Nephron progenitor cell (in vitro differentiated cells): ENCODE results near the gene WDR88.
A peak's percentile ranks its signal among the peaks of the same experiment; 100 is the strongest.

Experiments
- DNase-seq: peaks from one replicate; pipeline ENCODE4 v3.0.0; 2021
- H3K27ac Mint-ChIP-seq: 2 replicates; pipeline ENCODE4 v1.8.0; 2021; ENCODE audit warnings: mild to moderate bottlenecking, moderate library complexity, mixed read lengths
- H3K27me3 Mint-ChIP-seq: 2 replicates; pipeline ENCODE4 v1.8.0; 2021; ENCODE audit warnings: mild to moderate bottlenecking, low read depth, mixed read lengths; ENCODE audit not compliant: poor library complexity
- H3K36me3 Mint-ChIP-seq: 2 replicates; pipeline ENCODE4 v1.8.0; 2021; ENCODE audit warnings: low read depth, mixed read lengths
- H3K4me1 Mint-ChIP-seq: 2 replicates; pipeline ENCODE4 v1.8.0; 2021; ENCODE audit warnings: mixed read lengths
- H3K4me3 Mint-ChIP-seq: 2 replicates; pipeline ENCODE4 v1.8.0; 2021; ENCODE audit warnings: mild to moderate bottlenecking, moderate library complexity, mixed read lengths
- H3K9me3 Mint-ChIP-seq: 2 replicates; pipeline ENCODE4 v1.8.0; 2021; ENCODE audit warnings: mild to moderate bottlenecking, moderate library complexity, mixed read lengths
- TF ChIP-seq, protein P1 (sequence below): fragments of 200-600 bp; sonication (generic); IDR thresholded peaks from 2 replicates; pipeline ENCODE4 v1.5.0; 2021; ENCODE audit warnings: antibody characterized with exemption

The WDR88 gene

GRCh38 chr19:33102893-33103292 is 29.0 kb upstream of the WDR88 start:
- peak overlapping the region; percentile 72 for H3K27ac Mint-ChIP-seq
- DNase-seq = no peak
- H3K9me3 Mint-ChIP-seq = no peaks in the 10 kb centered on the region
- no peak overlapping the region for H3K4me3 Mint-ChIP-seq
- peaks cover 3% of the 10 kb centered on the region for H3K27me3 Mint-ChIP-seq
- H3K36me3 Mint-ChIP-seq = peaks cover 64% of the 10 kb centered on the region
- TF ChIP-seq, protein P1, sequence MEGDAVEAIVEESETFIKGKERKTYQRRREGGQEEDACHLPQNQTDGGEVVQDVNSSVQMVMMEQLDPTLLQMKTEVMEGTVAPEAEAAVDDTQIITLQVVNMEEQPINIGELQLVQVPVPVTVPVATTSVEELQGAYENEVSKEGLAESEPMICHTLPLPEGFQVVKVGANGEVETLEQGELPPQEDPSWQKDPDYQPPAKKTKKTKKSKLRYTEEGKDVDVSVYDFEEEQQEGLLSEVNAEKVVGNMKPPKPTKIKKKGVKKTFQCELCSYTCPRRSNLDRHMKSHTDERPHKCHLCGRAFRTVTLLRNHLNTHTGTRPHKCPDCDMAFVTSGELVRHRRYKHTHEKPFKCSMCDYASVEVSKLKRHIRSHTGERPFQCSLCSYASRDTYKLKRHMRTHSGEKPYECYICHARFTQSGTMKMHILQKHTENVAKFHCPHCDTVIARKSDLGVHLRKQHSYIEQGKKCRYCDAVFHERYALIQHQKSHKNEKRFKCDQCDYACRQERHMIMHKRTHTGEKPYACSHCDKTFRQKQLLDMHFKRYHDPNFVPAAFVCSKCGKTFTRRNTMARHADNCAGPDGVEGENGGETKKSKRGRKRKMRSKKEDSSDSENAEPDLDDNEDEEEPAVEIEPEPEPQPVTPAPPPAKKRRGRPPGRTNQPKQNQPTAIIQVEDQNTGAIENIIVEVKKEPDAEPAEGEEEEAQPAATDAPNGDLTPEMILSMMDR = no peak
- no peaks in the 10 kb centered on the region for H3K4me1 Mint-ChIP-seq

GRCh38 chr19:33108161-33108560 is 23.8 kb upstream of the WDR88 start:
- no peaks in the 10 kb centered on the region for H3K27me3 Mint-ChIP-seq
- TF ChIP-seq, protein P1 = no peak
- peaks cover 61% of the 10 kb centered on the region for H3K36me3 Mint-ChIP-seq
- H3K9me3 Mint-ChIP-seq = no peaks in the 10 kb centered on the region
- no peaks in the 10 kb centered on the region for H3K4me1 Mint-ChIP-seq
- no peak overlapping the region for H3K4me3 Mint-ChIP-seq
- no peak for DNase-seq
- peak overlapping the region; percentile 9 for H3K27ac Mint-ChIP-seq

DNA sequence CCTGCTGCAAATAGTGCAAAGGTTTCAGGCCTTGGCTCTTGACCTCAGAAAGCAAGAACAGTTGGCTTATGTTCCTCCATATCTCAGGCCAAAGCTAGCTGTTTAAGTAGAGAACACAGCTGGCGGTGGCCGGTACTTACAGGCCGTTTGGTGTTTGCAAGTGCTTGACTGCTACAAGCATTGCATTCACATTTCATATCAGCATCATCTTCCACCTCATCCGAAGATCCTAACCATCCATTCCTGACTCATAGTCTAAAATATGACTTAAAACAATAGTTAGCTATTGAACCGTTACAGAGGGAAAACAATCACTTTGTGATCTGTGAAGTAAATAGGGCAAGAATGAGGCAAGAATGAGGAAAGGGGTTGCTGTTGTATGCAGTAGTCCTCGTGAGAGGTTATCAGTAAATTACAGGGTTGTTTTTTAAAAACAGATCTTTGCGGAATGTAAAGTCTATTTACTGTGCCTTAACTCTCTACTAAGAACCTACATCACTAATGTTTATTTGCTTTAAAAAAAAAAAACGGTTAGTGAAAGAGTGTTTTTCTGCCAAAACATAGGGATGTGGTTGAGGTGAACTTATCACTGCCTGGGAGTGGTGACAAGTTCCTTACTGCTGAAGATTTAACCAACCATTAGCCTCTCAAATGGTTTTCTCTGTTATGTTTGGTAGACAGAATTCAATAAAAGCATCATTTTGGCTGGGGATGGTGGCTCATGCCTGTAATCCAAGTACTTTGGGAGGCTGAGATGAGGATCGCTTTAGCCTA is 21.6 kb upstream of the WDR88 start:
- Mint-ChIP-seq H3K36me3 (peaks cover 58% of the 10 kb centered on the region), H3K27me3 (no peaks in the 10 kb centered on the region), H3K4me3 (no peak overlapping the region), H3K27ac (peak overlapping the region; percentile 87), H3K9me3 (no peaks in the 10 kb centered on the region), H3K4me1 (no peaks in the 10 kb centered on the region)
- TF ChIP-seq, protein P1 = no peak
- DNase-seq = no peak

- H3K27me3 Mint-ChIP-seq = peaks cover 4% of the 10 kb centered on the region
These were observed 20.3 kb upstream of the WDR88 start for GRCh38 chr19:33111587-33111986.

DNA sequence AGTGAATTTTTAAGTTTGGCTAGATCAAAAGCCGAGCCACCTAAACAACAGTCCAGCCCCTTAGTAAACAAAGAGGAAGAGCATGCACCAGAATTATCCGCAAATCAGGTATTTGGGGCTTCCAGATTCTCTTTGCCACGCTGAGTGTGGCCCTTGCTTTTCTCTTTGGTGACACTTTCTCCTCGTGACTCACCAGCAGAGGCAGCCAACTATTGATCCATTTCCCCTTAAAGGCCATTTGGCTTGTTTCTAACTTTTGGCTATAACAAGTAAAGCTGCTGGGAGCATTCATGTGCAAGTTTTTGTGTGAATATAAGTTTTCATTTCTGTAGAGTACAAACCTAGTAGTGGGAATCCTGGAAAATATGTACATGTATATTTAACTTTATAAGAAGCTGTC is 17.6 kb upstream of the WDR88 start:
- Mint-ChIP-seq H3K36me3 (peaks cover 74% of the 10 kb centered on the region), H3K27ac (no peak overlapping the region), H3K4me3 (no peak overlapping the region), H3K9me3 (no peaks in the 10 kb centered on the region), H3K27me3 (peaks cover 4% of the 10 kb centered on the region), H3K4me1 (no peaks in the 10 kb centered on the region)
- TF ChIP-seq, protein P1 = no peak
- DNase-seq = no peak

More at GRCh38 chr19:33111587-33111986, 20.3 kb upstream of the WDR88 start:
- no peaks in the 10 kb centered on the region for H3K9me3 Mint-ChIP-seq
- peaks cover 66% of the 10 kb centered on the region for H3K36me3 Mint-ChIP-seq
- no peak for DNase-seq
- H3K27ac Mint-ChIP-seq = no peak overlapping the region
- no peak overlapping the region for H3K4me3 Mint-ChIP-seq
- H3K4me1 Mint-ChIP-seq = no peaks in the 10 kb centered on the region
- TF ChIP-seq, protein P1 = no peak

GRCh38 chr19:33117501-33117900 is 14.4 kb upstream of the WDR88 start:
- H3K4me3 Mint-ChIP-seq = no peak overlapping the region
- DNase-seq = no peak
- H3K9me3 Mint-ChIP-seq = no peaks in the 10 kb centered on the region
- H3K36me3 Mint-ChIP-seq = peaks cover 55% of the 10 kb centered on the region
- peaks cover 4% of the 10 kb centered on the region for H3K27me3 Mint-ChIP-seq
- TF ChIP-seq, protein P1 = no peak
- no peaks in the 10 kb centered on the region for H3K4me1 Mint-ChIP-seq
- H3K27ac Mint-ChIP-seq = no peak overlapping the region
